H9 (cell line): ENCODE data around the gene SMIM13. TPM values are rescaled to one million over a fixed set of nuclear protein-coding genes. Genes with fewer than 3 reads are reported as not detected.

Source experiments
- DNase-seq: peaks from one replicate; pipeline ENCODE4 v3.0.0-alpha.2; 2017
- H2AFZ ChIP-seq: one replicate; pipeline ENCODE4 v1.6.1; 2013; ENCODE audit warnings: mild to moderate bottlenecking, low read length, control low read depth, moderate library complexity
- H2AK5ac ChIP-seq: 2 replicates; pipeline ENCODE4 v1.6.1; 2013; ENCODE audit warnings: low read length, control low read depth, mixed read lengths; ENCODE audit not compliant: insufficient read length
- H2BK120ac ChIP-seq: one replicate; pipeline ENCODE4 v1.6.1; 2013; ENCODE audit warnings: low read depth, mild to moderate bottlenecking, low read length, control low read depth, inconsistent platforms; ENCODE audit not compliant: poor library complexity, severe bottlenecking
- H2BK12ac ChIP-seq: 2 replicates; pipeline ENCODE4 v1.6.1; 2013; ENCODE audit warnings: low read length, control low read depth, mixed read lengths, low read depth; ENCODE audit not compliant: insufficient read length
- H2BK15ac ChIP-seq: 2 replicates; pipeline ENCODE4 v1.6.1; 2013; ENCODE audit warnings: low read depth, low read length, control low read depth
- H2BK20ac ChIP-seq: one replicate; pipeline ENCODE4 v1.6.1; 2013; ENCODE audit warnings: low read depth, mild to moderate bottlenecking, low read length, control low read depth, inconsistent platforms; ENCODE audit not compliant: poor library complexity, severe bottlenecking
- H2BK5ac ChIP-seq: 2 replicates; pipeline ENCODE4 v1.6.1; 2013; ENCODE audit warnings: low read length, control low read depth, mixed read lengths; ENCODE audit not compliant: insufficient read length
- H3K14ac ChIP-seq: 2 replicates; pipeline ENCODE4 v1.6.1; 2013; ENCODE audit warnings: low read length, control low read depth; ENCODE audit not compliant: insufficient read depth
- H3K18ac ChIP-seq: 2 replicates; pipeline ENCODE4 v1.6.1; 2013; ENCODE audit warnings: low read depth, mild to moderate bottlenecking, mixed read lengths, low read length, control low read depth; ENCODE audit not compliant: insufficient read length
- H3K23ac ChIP-seq: 2 replicates; pipeline ENCODE4 v1.6.1; 2013; ENCODE audit warnings: low read length, control low read depth, mixed read lengths, low read depth; ENCODE audit not compliant: insufficient read length
- H3K23me2 ChIP-seq: 2 replicates; pipeline ENCODE4 v1.6.1; 2013; ENCODE audit warnings: low read depth, mild to moderate bottlenecking, mixed read lengths, low read length, control low read depth; ENCODE audit not compliant: insufficient read length, poor library complexity, severe bottlenecking
- H3K27ac ChIP-seq: 2 replicates; pipeline ENCODE4 v1.5.1; 2013; ENCODE audit warnings: low read length, control low read depth, mixed read lengths, low read depth; ENCODE audit not compliant: insufficient read length
- H3K27me3 ChIP-seq: 2 replicates; pipeline ENCODE4 v1.6.1; 2013; ENCODE audit warnings: low read length, control low read depth, inconsistent platforms; ENCODE audit not compliant: insufficient read depth
- H3K4ac ChIP-seq: 2 replicates; pipeline ENCODE4 v1.6.1; 2013; ENCODE audit warnings: low read depth, mild to moderate bottlenecking, control low read depth, inconsistent platforms, low read length, moderate library complexity
- H3K4me1 ChIP-seq: 2 replicates; pipeline ENCODE4 v1.6.1; 2013; ENCODE audit warnings: low read length, control low read depth, inconsistent platforms; ENCODE audit not compliant: insufficient read depth
- H3K4me2 ChIP-seq: 2 replicates; pipeline ENCODE4 v1.6.1; 2013; ENCODE audit warnings: low read length, control low read depth, mixed read lengths; ENCODE audit not compliant: insufficient read length, insufficient read depth
- H3K56ac ChIP-seq: 2 replicates; pipeline ENCODE4 v1.6.1; 2013; ENCODE audit warnings: low read depth, mild to moderate bottlenecking, mixed read lengths, low read length, control low read depth; ENCODE audit not compliant: insufficient read length
- H3K79me1 ChIP-seq: 2 replicates; pipeline ENCODE4 v1.6.1; 2013; ENCODE audit warnings: low read depth, mild to moderate bottlenecking, moderate library complexity, low read length, control low read depth, inconsistent platforms; ENCODE audit not compliant: insufficient read depth, poor library complexity, severe bottlenecking
- H3K79me2 ChIP-seq: 2 replicates; pipeline ENCODE4 v1.6.1; 2013; ENCODE audit warnings: low read length, control low read depth, inconsistent platforms; ENCODE audit not compliant: insufficient read depth
- H3K9ac ChIP-seq: 2 replicates; pipeline ENCODE4 v1.6.1; 2013; ENCODE audit warnings: low read length, control low read depth, mixed read lengths; ENCODE audit not compliant: insufficient read length; ENCODE audit errors: extremely low read depth
- H3K9me3 ChIP-seq: one replicate; pipeline ENCODE4 v1.6.1; 2013; ENCODE audit warnings: low read depth, low read length, inconsistent platforms; ENCODE audit not compliant: control insufficient read depth
- H3T11ph ChIP-seq: one replicate; pipeline ENCODE4 v1.6.1; 2013; ENCODE audit warnings: mild to moderate bottlenecking, low read length, control low read depth, inconsistent platforms
- H4K20me1 ChIP-seq: one replicate; pipeline ENCODE4 v1.6.1; 2013; ENCODE audit not compliant: control insufficient read depth, insufficient read length, insufficient read depth
- H4K5ac ChIP-seq: 2 replicates; pipeline ENCODE4 v1.6.1; 2013; ENCODE audit warnings: low read depth, mild to moderate bottlenecking, mixed read lengths, low read length, control low read depth; ENCODE audit not compliant: insufficient read length
- H4K8ac ChIP-seq: replicated peaks from 2 replicates; pipeline ENCODE4 v1.6.1; 2013; ENCODE audit warnings: low read length, control low read depth, mixed read lengths, low read depth; ENCODE audit not compliant: insufficient read length
- H4K91ac ChIP-seq: 2 replicates; pipeline ENCODE4 v1.6.1; 2013; ENCODE audit warnings: low read depth, mild to moderate bottlenecking, moderate library complexity, mixed read lengths, low read length, control low read depth; ENCODE audit not compliant: insufficient read length
- H3K27ac Mint-ChIP-seq, 3 experiments: 2 replicates in 2 of 3; 3 replicates in 1 of 3; pipeline ENCODE4 v1.8.0; 2020 to 2021; ENCODE audit warnings: mixed read lengths in 3 of 3, mild to moderate bottlenecking in 1 of 3, moderate library complexity in 1 of 3
- H3K27me3 Mint-ChIP-seq: 2 replicates; pipeline ENCODE4 v1.8.0; 2021; ENCODE audit warnings: low read depth, mild to moderate bottlenecking, moderate library complexity, mixed read lengths
- H3K36me3 Mint-ChIP-seq, 3 experiments: 2 replicates in 2 of 3; 3 replicates in 1 of 3; pipeline ENCODE4 v1.8.0; 2020 to 2021; ENCODE audit warnings: low read depth in 3 of 3, mixed read lengths in 3 of 3; ENCODE audit not compliant: insufficient read depth in 1 of 3
- H3K4me1 Mint-ChIP-seq, 2 experiments: 2 replicates each; pipeline ENCODE4 v1.8.0; 2020; ENCODE audit warnings: mixed read lengths in 2 of 2
- H3K4me3 Mint-ChIP-seq, 2 experiments: 2 replicates in 1 of 2; 3 replicates in 1 of 2; pipeline ENCODE4 v1.8.0; 2020 to 2021; ENCODE audit warnings: mild to moderate bottlenecking in 2 of 2, mixed read lengths in 2 of 2, moderate library complexity in 1 of 2
- H3K9me3 Mint-ChIP-seq, 2 experiments: 2 replicates in 1 of 2; 3 replicates in 1 of 2; pipeline ENCODE4 v1.8.0; 2020; ENCODE audit warnings: mild to moderate bottlenecking in 2 of 2, mixed read lengths in 2 of 2, moderate library complexity in 1 of 2
- CTCF ChIP-seq: fragments of 200-600 bp; sonication (generic); conservative IDR thresholded peaks from 3 replicates; pipeline ENCODE4 v1.8.0; 2021; ENCODE audit warnings: antibody characterized with exemption, mild to moderate bottlenecking
- WGBS: extraction: QIAGEN DNeasy Blood & Tissue Kit; methylation state at CpG from one replicate; pipeline ENCODE4 v1.1.7; 2013; ENCODE audit warnings: missing lambda C conversion rate, low lambda C conversion rate, mixed read lengths; ENCODE audit not compliant: insufficient read length; ENCODE audit errors: extremely low coverage; 5-methylcytosine and 5-hydroxymethylcytosine counted together
- total RNA-seq: library from RNA; stranded (reverse); gene quantifications from 2 replicates; pipeline ENCODE4 v1.2.1, GENCODE V29; 2021

The SMIM13 gene
- total RNA-seq, 1 experiment from 2014 or later, result 10.6 TPM

DNA sequence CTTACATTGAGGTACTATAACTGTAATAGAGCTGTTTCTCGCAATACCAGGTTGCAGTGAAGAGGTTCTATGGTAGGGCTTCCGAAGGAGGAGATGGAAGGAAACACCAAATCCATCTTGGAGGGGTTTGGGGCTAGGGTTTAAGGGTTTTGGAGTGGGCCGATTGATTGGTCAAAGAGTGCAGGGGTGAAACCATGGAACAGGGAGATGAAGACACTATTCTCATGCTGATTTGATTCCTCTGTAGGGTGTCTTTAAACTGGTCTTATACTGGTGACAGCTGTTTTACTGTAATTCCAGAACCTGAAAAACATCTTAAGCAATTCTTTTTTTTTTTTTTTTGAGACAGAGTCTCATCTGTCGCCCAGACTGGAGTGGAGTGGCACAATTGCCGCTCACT lies 7.8 kb downstream of the SMIM13 start:
- no peak overlapping the region for H2BK20ac ChIP-seq
- no CpG with 5 or more reads among the region's 5 CpGs for WGBS
- peaks cover 17 to 28% (median 17%) of the 10 kb centered on the region in 3 experiments for H3K36me3 Mint-ChIP-seq
- peak overlapping the region in 1 of 2 experiments; percentile 3; a peak in 1 of 5 replicates for H3K4me3 Mint-ChIP-seq
- H4K91ac ChIP-seq, result no peak overlapping the region
- DNase-seq, result no peak
- H3K27ac ChIP-seq, result no peak overlapping the region
- no peaks in the 10 kb centered on the region; the same call in 1 of the 2 replicates for H3K27me3 Mint-ChIP-seq
- H3K4me1 Mint-ChIP-seq, result peaks cover 27 to 37% of the 10 kb centered on the region in 2 experiments
- no peaks in the 10 kb centered on the region for H3K27me3 ChIP-seq
- no peak overlapping the region for H3K56ac ChIP-seq
- peaks cover 17% of the 10 kb centered on the region; the same call in 1 of the 2 replicates for H3K79me2 ChIP-seq
- no peak overlapping the region for H3K14ac ChIP-seq
- H2BK5ac ChIP-seq, result no peak overlapping the region
- no peak overlapping the region for H2AFZ ChIP-seq
- no peak overlapping the region for H2AK5ac ChIP-seq
- no peak overlapping the region for H3K9ac ChIP-seq
- H4K5ac ChIP-seq, result no peak overlapping the region
- no peak overlapping the region for H3K4ac ChIP-seq
- no peak overlapping the region for H2BK12ac ChIP-seq
- H3K4me1 ChIP-seq, result peaks cover 8% of the 10 kb centered on the region; the same call in 1 of the 2 replicates
- no peaks in the 10 kb centered on the region for H3K9me3 ChIP-seq
- H3K18ac ChIP-seq, result no peak overlapping the region
- TF ChIP-seq CTCF, result no peak
- H3K23me2 ChIP-seq, result no peaks in the 10 kb centered on the region
- H3K23ac ChIP-seq, result no peak overlapping the region
- peaks cover 0 to 2% of the 10 kb centered on the region in 2 experiments; a peak in 2 of 5 replicates for H3K9me3 Mint-ChIP-seq
- H4K8ac ChIP-seq, result no peak overlapping the region
- H3T11ph ChIP-seq, result no peak overlapping the region
- H4K20me1 ChIP-seq, result no peaks in the 10 kb centered on the region
- H2BK120ac ChIP-seq, result no peak overlapping the region
- peaks cover 3% of the 10 kb centered on the region for H3K79me1 ChIP-seq
- H2BK15ac ChIP-seq, result no peak overlapping the region
- H3K4me2 ChIP-seq, result no peak overlapping the region
- H3K27ac Mint-ChIP-seq, result peak overlapping the region in 1 of 3 experiments; percentile 22; a peak in 3 of 7 replicates
